ENCODE data around the gene CGREF1.

Gene CGREF1

DNA sequence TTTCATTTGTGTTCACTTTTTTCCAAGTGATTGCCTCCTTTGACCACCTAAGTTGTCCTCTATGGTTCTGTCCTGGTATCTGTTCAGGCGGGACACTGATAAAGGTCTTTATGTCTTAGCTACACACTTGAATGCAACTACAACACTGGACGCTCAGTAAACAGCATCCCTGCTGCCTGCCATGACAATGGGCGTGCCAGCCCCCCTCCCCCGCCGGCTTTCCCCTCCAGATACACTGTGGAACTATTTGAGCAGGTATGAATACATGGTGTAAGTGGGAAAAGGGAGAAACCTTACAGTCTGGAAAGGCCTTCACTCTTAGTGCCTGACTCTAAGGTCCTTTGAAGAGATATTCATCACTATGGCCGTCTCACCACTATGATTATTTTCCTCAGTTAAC lies 61.7 kb downstream of the CGREF1 start:
- Histone ChIP-seq H3K9me2 (replicated peaks; ENCODE audit: insufficient read depth, low read length) (no peaks in the 10 kb centered on the region), H3K36me3 (replicated peaks; ENCODE audit: insufficient read depth, low read length) (no peaks in the 10 kb centered on the region), H2AFZ (ENCODE audit: low read length) (no peak overlapping the region), H3K79me2 (ENCODE audit: low read length) (no peaks in the 10 kb centered on the region), H3K9me3 (replicated peaks; ENCODE audit: insufficient read depth, low read length) (no peaks in the 10 kb centered on the region), H4K20me1 (ENCODE audit: insufficient read depth, low read length) (no peaks in the 10 kb centered on the region), H3K27me3 (replicated peaks; ENCODE audit: insufficient read depth, low read length) (no peaks in the 10 kb centered on the region), H3K9ac (ENCODE audit: low read length) (no peak overlapping the region), H3K27ac (ENCODE audit: low read length) (no peak overlapping the region), H3K4me3 (ENCODE audit: low read length) (no peak overlapping the region), H3K4me2 (ENCODE audit: low read depth, low read length) (no peak overlapping the region), H3K4me1 (ENCODE audit: low read length) (0 out of 2 replicates have a peak, but pooled peaks cover 7% of the 10 kb centered on the region), H3F3A (ENCODE audit: insufficient read depth, low read length) (no peaks in the 10 kb centered on the region)
- TF ChIP-seq EZH2 (optimal IDR thresholded peaks at IDR 0.05; ENCODE audit: low read depth, low read length) (no peak), EZH2phosphoT487 (IDR thresholded peaks at IDR 0.05; ENCODE audit: low read length) (no peak)
- TF ChIP-seq, protein P1, sequence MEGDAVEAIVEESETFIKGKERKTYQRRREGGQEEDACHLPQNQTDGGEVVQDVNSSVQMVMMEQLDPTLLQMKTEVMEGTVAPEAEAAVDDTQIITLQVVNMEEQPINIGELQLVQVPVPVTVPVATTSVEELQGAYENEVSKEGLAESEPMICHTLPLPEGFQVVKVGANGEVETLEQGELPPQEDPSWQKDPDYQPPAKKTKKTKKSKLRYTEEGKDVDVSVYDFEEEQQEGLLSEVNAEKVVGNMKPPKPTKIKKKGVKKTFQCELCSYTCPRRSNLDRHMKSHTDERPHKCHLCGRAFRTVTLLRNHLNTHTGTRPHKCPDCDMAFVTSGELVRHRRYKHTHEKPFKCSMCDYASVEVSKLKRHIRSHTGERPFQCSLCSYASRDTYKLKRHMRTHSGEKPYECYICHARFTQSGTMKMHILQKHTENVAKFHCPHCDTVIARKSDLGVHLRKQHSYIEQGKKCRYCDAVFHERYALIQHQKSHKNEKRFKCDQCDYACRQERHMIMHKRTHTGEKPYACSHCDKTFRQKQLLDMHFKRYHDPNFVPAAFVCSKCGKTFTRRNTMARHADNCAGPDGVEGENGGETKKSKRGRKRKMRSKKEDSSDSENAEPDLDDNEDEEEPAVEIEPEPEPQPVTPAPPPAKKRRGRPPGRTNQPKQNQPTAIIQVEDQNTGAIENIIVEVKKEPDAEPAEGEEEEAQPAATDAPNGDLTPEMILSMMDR (IDR thresholded peaks at IDR 0.05; ENCODE audit: low read length) = no peak
- no peak for DNase-seq

DNA sequence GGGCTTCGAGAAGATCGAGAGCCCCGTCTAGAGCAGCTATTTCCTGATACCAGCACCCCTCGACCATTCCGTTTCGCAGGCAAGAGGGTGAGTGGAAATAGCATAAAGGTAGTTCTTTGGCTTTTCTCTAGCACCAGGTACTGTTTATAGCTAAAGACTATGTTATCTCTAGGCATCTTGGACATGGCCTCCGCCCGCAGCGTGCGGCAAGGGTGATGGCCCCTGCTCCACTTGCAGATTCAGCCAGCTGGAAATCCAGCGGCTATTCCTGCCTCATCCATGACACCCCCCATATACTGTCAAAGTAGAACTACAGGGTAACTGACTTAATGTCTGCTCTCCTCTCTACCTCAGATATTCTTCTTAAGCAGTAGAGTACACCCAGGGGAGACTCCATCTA lies 64.2 kb downstream of the CGREF1 start:
- Histone ChIP-seq H3K36me3 (replicated peaks; ENCODE audit: insufficient read depth, low read length) (no peaks in the 10 kb centered on the region), H3K9me2 (replicated peaks; ENCODE audit: insufficient read depth, low read length) (no peaks in the 10 kb centered on the region), H3K4me1 (ENCODE audit: low read length) (0 out of 2 replicates have a peak, but pooled peaks cover 7% of the 10 kb centered on the region), H3K9ac (ENCODE audit: low read length) (no peak overlapping the region), H3K79me2 (ENCODE audit: low read length) (no peaks in the 10 kb centered on the region), H2AFZ (ENCODE audit: low read length) (no peak overlapping the region), H3K27me3 (replicated peaks; ENCODE audit: insufficient read depth, low read length) (no peaks in the 10 kb centered on the region), H3K4me2 (ENCODE audit: low read depth, low read length) (no peak overlapping the region), H3F3A (ENCODE audit: insufficient read depth, low read length) (peaks cover 16% of the 10 kb centered on the region), H3K27ac (ENCODE audit: low read length) (no peak overlapping the region), H3K9me3 (replicated peaks; ENCODE audit: insufficient read depth, low read length) (no peaks in the 10 kb centered on the region), H4K20me1 (ENCODE audit: insufficient read depth, low read length) (no peaks in the 10 kb centered on the region), H3K4me3 (ENCODE audit: low read length) (no peak overlapping the region)
- no peak for DNase-seq
- TF ChIP-seq EZH2 (optimal IDR thresholded peaks at IDR 0.05; ENCODE audit: low read depth, low read length) = no peak
- TF ChIP-seq, protein P1 (IDR thresholded peaks at IDR 0.05; ENCODE audit: low read length) = no peak
- no peak for TF ChIP-seq EZH2phosphoT487 (IDR thresholded peaks at IDR 0.05; ENCODE audit: low read length)

DNA sequence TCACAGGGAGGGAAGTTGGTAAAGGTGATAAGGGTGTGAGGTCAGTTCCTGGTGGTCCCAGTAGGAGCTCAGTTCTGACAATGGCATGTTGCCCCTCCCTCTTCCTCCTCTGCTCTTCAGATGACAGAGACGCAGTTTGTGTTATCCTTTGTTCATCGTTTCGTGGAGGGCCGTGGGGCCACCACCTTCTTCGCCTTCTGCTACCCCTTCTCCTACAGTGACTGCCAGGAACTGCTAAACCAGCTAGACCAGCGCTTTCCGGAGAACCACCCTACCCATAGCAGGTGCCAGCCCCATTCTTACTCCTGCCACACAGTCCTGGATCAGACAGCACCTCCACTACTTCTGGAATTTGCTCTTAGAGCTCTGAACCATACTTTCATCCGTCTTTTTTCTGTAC lies 65.2 kb downstream of the CGREF1 start:
- no peak for TF ChIP-seq EZH2phosphoT487 (IDR thresholded peaks at IDR 0.05; ENCODE audit: low read length)
- TF ChIP-seq, protein P1 (IDR thresholded peaks at IDR 0.05; ENCODE audit: low read length) = no peak
- TF ChIP-seq EZH2 (optimal IDR thresholded peaks at IDR 0.05; ENCODE audit: low read depth, low read length) = no peak
- Histone ChIP-seq H3K4me1 (ENCODE audit: low read length) (peaks cover 12% of the 10 kb centered on the region; the same call in 1 of the 2 replicates), H4K20me1 (ENCODE audit: insufficient read depth, low read length) (no peaks in the 10 kb centered on the region), H3K27me3 (replicated peaks; ENCODE audit: insufficient read depth, low read length) (no peaks in the 10 kb centered on the region), H3K9ac (ENCODE audit: low read length) (no peak overlapping the region), H3K27ac (ENCODE audit: low read length) (no peak overlapping the region), H3K36me3 (replicated peaks; ENCODE audit: insufficient read depth, low read length) (no peaks in the 10 kb centered on the region), H3K4me2 (ENCODE audit: low read depth, low read length) (no peak overlapping the region), H2AFZ (ENCODE audit: low read length) (no peak overlapping the region), H3K4me3 (ENCODE audit: low read length) (no peak overlapping the region), H3K79me2 (ENCODE audit: low read length) (no peaks in the 10 kb centered on the region), H3K9me2 (replicated peaks; ENCODE audit: insufficient read depth, low read length) (no peaks in the 10 kb centered on the region), H3F3A (ENCODE audit: insufficient read depth, low read length) (peaks cover 21% of the 10 kb centered on the region), H3K9me3 (replicated peaks; ENCODE audit: insufficient read depth, low read length) (no peaks in the 10 kb centered on the region)
- no peak for DNase-seq

All from MM.1S (cell line).